Naive thymus-derived CD4-positive, alpha-beta T cell (primary cell): Measurements from ENCODE around the gene TMEM45A. TPM values are rescaled to one million over a fixed set of nuclear protein-coding genes. Genes with fewer than 3 reads are reported as not detected.
"Not testable (repeated sequence)": the region's sequence is repeated elsewhere in the genome, so short reads cannot be mapped to it uniquely, and the experiment has no call there.

Experiments
- ATAC-seq: fragments of 150-1000 bp; cut with Tn5 transposase; 2 replicates; pipeline ENCODE4 v1.10.0; 2021; ENCODE audit warnings: mild to moderate bottlenecking, moderate library complexity
- CTCF ChIA-PET: fragments of 350-600 bp; sonication (Branson Sonifier 250); formaldehyde crosslinking; loops from one replicate; lab custom pipeline; 2021; ENCODE audit warnings: antibody characterized with exemption; lab: Charles Lee
- POLR2A ChIA-PET: fragments of 350-600 bp; sonication (Branson Sonifier 250); formaldehyde crosslinking; loops from one replicate; lab custom pipeline; 2021; ENCODE audit warnings: antibody characterized with exemption, inconsistent platforms; lab: Charles Lee
- DNase-seq, 9 donors: peaks; one replicate each; pipeline versions ENCODE4 v3.0.0 to v3.0.0-alpha.2; 2020 to 2022; ENCODE audit warnings: mixed read lengths in 1 of 9
- H3K27ac ChIP-seq: one replicate; pipeline ENCODE4 v1.7.0; 2013; ENCODE audit warnings: mild to moderate bottlenecking, low read depth, low read length, moderate library complexity
- H3K27me3 ChIP-seq, 2 donors: one replicate each; pipeline ENCODE4 v1.7.0; 2013; ENCODE audit warnings: low read length in 2 of 2, mild to moderate bottlenecking in 2 of 2, moderate library complexity in 2 of 2; ENCODE audit not compliant: control insufficient read depth in 2 of 2, insufficient read depth in 2 of 2
- H3K36me3 ChIP-seq, 3 experiments: 1 replicate in 2 of 3; 2 replicates in 1 of 3; pipeline ENCODE4 v1.7.0; 2013; ENCODE audit warnings: low read length in 3 of 3, mild to moderate bottlenecking in 3 of 3, moderate library complexity in 1 of 3; ENCODE audit not compliant: insufficient read depth in 3 of 3, control insufficient read depth in 2 of 3
- H3K4me1 ChIP-seq, 2 donors: one replicate each; pipeline ENCODE4 v1.7.0; 2013; ENCODE audit warnings: low read length in 2 of 2, mild to moderate bottlenecking in 2 of 2, moderate library complexity in 1 of 2; ENCODE audit not compliant: control insufficient read depth in 2 of 2, insufficient read depth in 2 of 2
- H3K4me3 ChIP-seq: 2 replicates; pipeline ENCODE4 v1.7.0; 2013; ENCODE audit warnings: mild to moderate bottlenecking, low read length
- H3K9me3 ChIP-seq, 3 experiments: 1 replicate in 2 of 3; 2 replicates in 1 of 3; pipeline ENCODE4 v1.7.0; 2013; ENCODE audit warnings: low read length in 3 of 3; ENCODE audit not compliant: control insufficient read depth in 2 of 3
- H3K27ac Mint-ChIP-seq, 9 donors: one replicate each; pipeline ENCODE4 v1.8.0; 2020 to 2022; ENCODE audit warnings: mixed read lengths in 9 of 9, mild to moderate bottlenecking in 8 of 9, moderate library complexity in 5 of 9, inconsistent platforms in 2 of 9
- H3K27me3 Mint-ChIP-seq, 5 donors: one replicate each; pipeline ENCODE4 v1.8.0; 2021 to 2022; ENCODE audit warnings: mixed read lengths in 5 of 5, mild to moderate bottlenecking in 1 of 5
- H3K36me3 Mint-ChIP-seq, 5 donors: one replicate each; pipeline ENCODE4 v1.8.0; 2020 to 2022; ENCODE audit warnings: mixed read lengths in 5 of 5, mild to moderate bottlenecking in 3 of 5, inconsistent platforms in 1 of 5
- H3K4me1 Mint-ChIP-seq, 7 donors: one replicate each; pipeline ENCODE4 v1.8.0; 2020 to 2022; ENCODE audit warnings: mixed read lengths in 7 of 7, mild to moderate bottlenecking in 3 of 7, inconsistent platforms in 1 of 7
- H3K4me3 Mint-ChIP-seq, 10 donors: one replicate each; pipeline ENCODE4 v1.8.0; 2020 to 2022; ENCODE audit warnings: mild to moderate bottlenecking in 10 of 10, mixed read lengths in 10 of 10, moderate library complexity in 6 of 10, inconsistent platforms in 2 of 10
- H3K9me3 Mint-ChIP-seq, 11 donors: one replicate each; pipeline ENCODE4 v1.8.0; 2020 to 2022; ENCODE audit warnings: mixed read lengths in 11 of 11, mild to moderate bottlenecking in 4 of 11, inconsistent platforms in 1 of 11, moderate library complexity in 1 of 11
- intact Hi-C, 2 donors: fragments of 100-400 bp; cut with micrococcal nuclease; formaldehyde crosslinking; loops; one replicate each; pipeline ENCODE4 v1.15.1; 2023
- polyA plus RNA-seq, 2 donors: library from polyadenylated mRNA; unstranded; fragments of 300-500 nt; fragmentation: Illumina TruSeq; gene quantifications; one replicate each; pipeline ENCODE4 v1.2.3, GENCODE V29; 2021
- total RNA-seq, 6 experiments: library from RNA in 5 of 6; stranded (reverse) in 5 of 6; gene quantifications; 1 replicate in 5 of 6; 2 replicates in 1 of 6; pipeline ENCODE4 v1.2.3 and lab custom pipeline; 2021 to 2026

TMEM45A gene
- total RNA-seq (under 1 TPM; 0.11 to 0.44 (median 0.21) TPM), polyA plus RNA-seq (not detected), total RNA-seq (lab: John Stamatoyannopoulos, UW) (not detected)

DNA sequence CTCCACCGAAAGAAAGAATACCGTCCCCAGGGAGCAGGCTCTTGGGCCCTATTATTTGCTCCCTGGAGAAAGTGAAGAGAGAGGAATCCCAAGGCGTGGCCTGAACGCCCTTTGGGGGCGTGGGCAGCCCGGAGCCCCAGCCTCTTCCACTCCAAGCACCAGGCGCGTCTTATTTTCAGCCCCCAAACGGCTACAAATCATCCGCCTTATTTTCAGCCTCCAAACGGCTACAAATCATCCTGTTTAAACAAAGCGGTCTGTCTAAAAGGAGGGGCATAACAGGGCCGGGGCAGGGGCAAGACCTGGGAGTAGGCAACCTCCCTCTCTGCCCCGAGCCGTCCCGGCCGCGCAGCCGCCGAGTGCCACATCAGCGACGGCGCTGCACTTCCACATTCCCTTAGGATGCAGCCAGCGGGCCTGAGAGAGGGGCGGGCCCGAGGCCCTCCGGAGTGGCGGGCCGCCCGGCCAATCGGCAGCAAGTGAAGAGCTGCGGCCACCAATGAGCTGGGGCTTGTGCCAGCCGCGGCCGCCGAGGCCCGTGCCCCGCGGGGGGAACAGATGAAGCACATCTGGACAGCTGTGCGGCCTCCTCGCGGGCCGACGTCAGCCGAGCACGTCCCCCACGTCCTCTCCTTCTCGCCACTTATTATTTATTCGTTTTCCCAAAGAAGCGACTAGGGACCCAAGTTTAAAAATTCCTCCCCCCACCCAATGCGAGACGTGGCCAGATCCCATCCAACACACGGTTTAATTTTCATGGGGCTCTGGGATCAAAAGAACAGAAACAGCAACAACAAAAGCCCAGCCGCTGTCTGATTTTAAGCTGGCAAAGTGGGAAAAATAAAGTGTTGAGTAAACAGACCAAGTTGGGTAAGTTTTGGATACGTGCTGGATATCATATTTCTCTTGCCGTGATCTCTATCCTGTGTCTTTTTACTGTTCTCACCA, at the start of gene TMEM45A:
Gene TMEM45A (plus strand): TSS at position 561 of the 948 bp plus-strand sequence. CDS start 62,593 bp downstream, outside the sequence.
- H3K27me3 Mint-ChIP-seq, result peaks cover 6 to 42% (median 17%) of the 10 kb centered on the region in 5 donors
- H3K9me3 Mint-ChIP-seq, result peaks cover 0 to 5% (median 0%) of the 10 kb centered on the region in 11 donors
- intact Hi-C loops, result loop anchor here (1.0 to 10.0 kb wide), 4 partner anchors 91 to 1335 kb away; partner anchors contain the start of genes LNP1 (in 2 of the 2) and TOMM70 (in 2 of the 2)
- Histone ChIP-seq H3K4me3 (peak within 1 kb of the TSS; percentile 64), H3K36me3 (no peaks in the 10 kb centered on the region), H3K9me3 (no peaks in the 10 kb centered on the region), H3K27ac (no peak within 1 kb of the TSS), H3K27me3 (no peaks in the 10 kb centered on the region), H3K4me1 (peaks cover 6% of the 10 kb centered on the region in 2 donors)
- ATAC-seq (peak; percentile 97), DNase-seq (peak; percentile 20 to 85 (median 69))
- H3K27ac Mint-ChIP-seq, result peak within 1 kb of the TSS in 3 of 9 donors; percentile 22 to 51 (median 49)
- CTCF ChIA-PET, result no interaction called here
- H3K4me1 Mint-ChIP-seq, result peaks cover 5 to 14% (median 9%) of the 10 kb centered on the region in 7 donors
- H3K4me3 Mint-ChIP-seq, result peak within 1 kb of the TSS; percentile 76 to 91 (median 85)
- no peaks in the 10 kb centered on the region for H3K36me3 Mint-ChIP-seq
- POLR2A ChIA-PET, result interaction anchor here (1.2 kb wide), 1 partner anchor 232 kb away, joined by 4 read pairs; the partner anchor contains the start of gene TBC1D23

- Histone ChIP-seq H3K4me1 (peaks cover 4 to 5% of the 10 kb centered on the region in 2 donors), H3K4me3 (no peak overlapping the region), H3K27ac (no peak overlapping the region), H3K36me3 (no peaks in the 10 kb centered on the region), H3K9me3 (no peaks in the 10 kb centered on the region), H3K27me3 (no peaks in the 10 kb centered on the region)
- Mint-ChIP-seq H3K9me3 (peaks cover 0 to 17% (median 4%) of the 10 kb centered on the region in 11 donors), H3K36me3 (peaks cover 0 to 4% (median 0%) of the 10 kb centered on the region in 5 donors), H3K27me3 (no peaks in the 10 kb centered on the region), H3K4me1 (peaks cover 6 to 16% (median 10%) of the 10 kb centered on the region in 7 donors), H3K4me3 (no peak overlapping the region), H3K27ac (no peak overlapping the region)
- DNase-seq (no peak), ATAC-seq (no peak)
- ChIA-PET CTCF (no interaction called here), POLR2A (no interaction called here)
- intact Hi-C loops, result no loop called here
Observed at GRCh38 chr3:100443690-100444089, 48.7 kb upstream of the TMEM45A start.

- H3K27me3 ChIP-seq, CTCF ChIA-PET, H3K9me3 ChIP-seq, H3K4me3 ChIP-seq, H3K36me3 ChIP-seq, H3K27ac Mint-ChIP-seq, H3K4me1 Mint-ChIP-seq, DNase-seq, intact Hi-C loops, H3K36me3 Mint-ChIP-seq, H3K27me3 Mint-ChIP-seq, POLR2A ChIA-PET, H3K27ac ChIP-seq, H3K4me1 ChIP-seq, ATAC-seq: not testable (repeated sequence)
- H3K9me3 Mint-ChIP-seq, result peaks cover 0 to 17% (median 4%) of the 10 kb centered on the region in 11 donors
- H3K4me3 Mint-ChIP-seq, result peak overlapping the region in 1 of 10 donors; percentile 7
Observed at GRCh38 chr3:100447067-100447466, 45.4 kb upstream of the TMEM45A start.

DNA sequence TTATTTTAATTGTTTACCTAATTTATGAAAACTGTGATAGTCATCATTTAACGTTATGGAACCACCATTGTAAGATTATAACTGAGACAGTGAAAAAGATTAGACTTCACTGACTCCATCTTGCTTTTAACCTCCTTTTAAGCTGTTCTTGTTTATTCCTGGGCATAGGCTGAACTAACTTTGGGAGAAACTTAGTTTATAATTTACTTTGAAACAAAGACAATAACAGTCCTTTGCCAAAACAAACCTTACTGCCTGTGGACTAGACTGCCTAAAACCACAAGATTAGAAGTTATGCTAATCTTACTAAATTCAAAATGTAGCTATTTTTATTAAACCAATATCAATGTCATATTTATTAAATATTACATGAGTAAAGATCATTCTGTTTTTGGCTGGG, 44.3 kb upstream of the TMEM45A start:
- Histone ChIP-seq H3K4me1 (no peaks in the 10 kb centered on the region), H3K27ac (no peak overlapping the region), H3K4me3 (no peak overlapping the region), H3K9me3 (no peaks in the 10 kb centered on the region), H3K27me3 (no peaks in the 10 kb centered on the region), H3K36me3 (no peaks in the 10 kb centered on the region)
- Mint-ChIP-seq H3K36me3 (peaks cover 0 to 6% (median 0%) of the 10 kb centered on the region in 5 donors), H3K4me1 (no peaks in the 10 kb centered on the region), H3K9me3 (peaks cover 0 to 17% (median 4%) of the 10 kb centered on the region in 11 donors), H3K27me3 (no peaks in the 10 kb centered on the region), H3K27ac (no peak overlapping the region), H3K4me3 (no peak overlapping the region)
- ChIA-PET POLR2A (no interaction called here), CTCF (no interaction called here)
- DNase-seq, result no peak
- intact Hi-C loops, result no loop called here
- no peak for ATAC-seq

GRCh38 chr3:100449214-100449613, 43.2 kb upstream of the TMEM45A start:
- CTCF ChIA-PET, result interaction anchor here (0.7 kb wide), 1 partner anchor 82 kb away, joined by 3 read pairs; no protein-coding TSS in a partner anchor
- H3K36me3 Mint-ChIP-seq, result peaks cover 0 to 6% (median 0%) of the 10 kb centered on the region in 5 donors

DNA sequence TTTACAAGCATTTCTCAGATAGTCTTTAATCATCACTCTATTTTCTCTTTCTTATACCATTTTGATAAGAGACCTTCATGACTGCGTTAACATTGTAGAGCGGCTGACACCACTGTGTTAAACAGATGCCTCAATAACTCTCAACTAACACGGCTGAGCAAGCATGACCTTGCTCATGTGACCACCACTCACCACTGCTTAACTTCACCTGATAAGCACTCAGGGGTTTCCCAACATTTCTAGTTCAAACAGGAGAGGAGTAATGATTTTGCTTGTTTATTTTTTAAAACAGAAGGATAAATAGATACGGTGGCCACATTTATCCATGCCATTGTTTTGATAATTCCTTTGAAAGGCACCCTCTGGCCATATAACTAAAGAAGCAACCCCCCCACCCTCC, 37.7 kb upstream of the TMEM45A start:
- Mint-ChIP-seq H3K27me3 (no peaks in the 10 kb centered on the region), H3K27ac (no peak overlapping the region), H3K36me3 (peaks cover 0 to 6% (median 0%) of the 10 kb centered on the region in 5 donors), H3K4me3 (no peak overlapping the region), H3K4me1 (peaks cover 0 to 7% (median 0%) of the 10 kb centered on the region in 7 donors), H3K9me3 (no peaks in the 10 kb centered on the region)
- ATAC-seq, result no peak
- intact Hi-C loops, result no loop called here
- H3K4me1 ChIP-seq, result no peaks in the 10 kb centered on the region
- ChIA-PET CTCF (no interaction called here), POLR2A (no interaction called here)
- no peak for DNase-seq
- no peaks in the 10 kb centered on the region for H3K36me3 ChIP-seq
- no peaks in the 10 kb centered on the region for H3K9me3 ChIP-seq
- no peak overlapping the region for H3K4me3 ChIP-seq
- H3K27me3 ChIP-seq, result no peaks in the 10 kb centered on the region
- H3K27ac ChIP-seq, result no peak overlapping the region

More at GRCh38 chr3:100449214-100449613, 43.2 kb upstream of the TMEM45A start:
- H3K27me3 Mint-ChIP-seq, result no peaks in the 10 kb centered on the region
- H3K27ac Mint-ChIP-seq, result no peak overlapping the region
- Histone ChIP-seq H3K27me3 (no peaks in the 10 kb centered on the region), H3K4me1 (no peaks in the 10 kb centered on the region), H3K36me3 (no peaks in the 10 kb centered on the region), H3K27ac (no peak overlapping the region), H3K9me3 (no peaks in the 10 kb centered on the region), H3K4me3 (no peak overlapping the region)
- no peaks in the 10 kb centered on the region for H3K4me1 Mint-ChIP-seq
- ATAC-seq (no peak), DNase-seq (no peak)
- no peak overlapping the region for H3K4me3 Mint-ChIP-seq
- peaks cover 0 to 16% (median 2%) of the 10 kb centered on the region in 11 donors for H3K9me3 Mint-ChIP-seq
- intact Hi-C loops, result no loop called here
- POLR2A ChIA-PET, result no interaction called here
